Measurements from ENCODE around the gene UIMC1. TPM values are rescaled to one million over a fixed set of nuclear protein-coding genes. Genes with fewer than 3 reads are reported as not detected.

Gene UIMC1
- total RNA-seq, 2 donors from 2014 or later = 30.0 to 31.6 TPM

GRCh38 chr5:176889321-176890280, 117.0 kb downstream of the UIMC1 start:
- no peak for TF ChIP-seq CTCF (IDR thresholded peaks at IDR 0.05)
- no peaks in the 10 kb centered on the region for H3K9me3 ChIP-seq
- H3K4me3 ChIP-seq = no peak overlapping the region
- no peak overlapping the region for H3K27ac ChIP-seq
- no peaks in the 10 kb centered on the region for H3K4me1 ChIP-seq
- no peaks in the 10 kb centered on the region for H3K27me3 ChIP-seq
- no peak overlapping the region for H3K9ac ChIP-seq (ENCODE audit: low read depth in 2 of 2, low read length in 2 of 2)
- no peaks in the 10 kb centered on the region for H3K36me3 ChIP-seq
- intact Hi-C loops (cut with DNase I) = no loop called here
- no peak for DNase-seq

GRCh38 chr5:176888865-176889165, 117.8 kb downstream of the UIMC1 start:
- no peak for TF ChIP-seq CTCF (IDR thresholded peaks at IDR 0.05)
- H3K9me3 ChIP-seq = no peaks in the 10 kb centered on the region
- no peaks in the 10 kb centered on the region for H3K27me3 ChIP-seq
- H3K4me3 ChIP-seq = no peak overlapping the region
- H3K4me1 ChIP-seq = no peaks in the 10 kb centered on the region
- H3K27ac ChIP-seq = no peak overlapping the region
- no peaks in the 10 kb centered on the region for H3K36me3 ChIP-seq
- DNase-seq = no peak
- intact Hi-C loops (cut with DNase I) = no loop called here
- no peak overlapping the region for H3K9ac ChIP-seq (ENCODE audit: low read depth in 2 of 2, low read length in 2 of 2)

GRCh38 chr5:176888016-176888864, 118.3 kb downstream of the UIMC1 start:
- H3K9ac ChIP-seq (ENCODE audit: low read depth in 2 of 2, low read length in 2 of 2) = no peak overlapping the region
- no peaks in the 10 kb centered on the region for H3K27me3 ChIP-seq
- H3K27ac ChIP-seq = no peak overlapping the region
- H3K4me1 ChIP-seq = no peaks in the 10 kb centered on the region
- no peak for DNase-seq
- TF ChIP-seq CTCF (IDR thresholded peaks at IDR 0.05) = no peak
- H3K9me3 ChIP-seq = no peaks in the 10 kb centered on the region
- no peaks in the 10 kb centered on the region for H3K36me3 ChIP-seq
- intact Hi-C loops (cut with DNase I) = no loop called here
- H3K4me3 ChIP-seq = no peak overlapping the region

- Histone ChIP-seq H3K27ac (no peak overlapping the region), H3K9me3 (no peaks in the 10 kb centered on the region), H3K4me1 (no peaks in the 10 kb centered on the region), H3K4me3 (no peak overlapping the region), H3K27me3 (no peaks in the 10 kb centered on the region), H3K36me3 (no peaks in the 10 kb centered on the region), H3K9ac (ENCODE audit: low read depth in 2 of 2, low read length in 2 of 2) (no peak overlapping the region)
- intact Hi-C loops (cut with DNase I) = no loop called here
- TF ChIP-seq CTCF (IDR thresholded peaks at IDR 0.05) = no peak
- DNase-seq = no peak
These were observed 119.2 kb downstream of the UIMC1 start for GRCh38 chr5:176887252-176887849.
